Astrocyte (in vitro differentiated cells and primary cell): ENCODE data around the gene MSI1. TPM values are rescaled to one million over a fixed set of nuclear protein-coding genes. Genes with fewer than 3 reads are reported as not detected.

Source experiments
- DNase-seq: peaks from one replicate; pipeline ENCODE4 v3.0.0-alpha.2; 2010; ENCODE audit warnings: low read depth
- FAIRE-seq: peaks from 2 replicates; lab custom pipeline; 2011; peaks lifted over from hg19 to GRCh38; lab: Jason Lieb, UNC
- H2AFZ ChIP-seq: 2 replicates; pipeline ENCODE4 v1.6.0; 2012; ENCODE audit warnings: low read depth, low read length, inconsistent platforms
- H3K27ac ChIP-seq: 2 replicates; pipeline ENCODE4 v1.5.1; 2011; ENCODE audit warnings: low read depth, low read length, inconsistent platforms
- H3K27me3 ChIP-seq: 2 replicates; pipeline ENCODE4 v1.6.0; 2011; ENCODE audit warnings: low read length, inconsistent platforms; ENCODE audit not compliant: insufficient read depth
- H3K36me3 ChIP-seq: 2 replicates; pipeline ENCODE4 v1.5.1; 2011; ENCODE audit warnings: low read length, inconsistent platforms; ENCODE audit not compliant: insufficient read depth
- H3K4me1 ChIP-seq: 2 replicates; pipeline ENCODE4 v1.5.1; 2011; ENCODE audit warnings: low read length, inconsistent platforms; ENCODE audit not compliant: insufficient read depth
- H3K4me2 ChIP-seq: 2 replicates; pipeline ENCODE4 v1.6.0; 2012; ENCODE audit warnings: low read length, inconsistent platforms
- H3K4me3 ChIP-seq: 2 replicates; pipeline ENCODE4 v1.5.1; 2011; ENCODE audit warnings: low read depth, mild to moderate bottlenecking, low read length, inconsistent platforms; ENCODE audit not compliant: insufficient read depth
- H3K79me2 ChIP-seq: 2 replicates; pipeline ENCODE4 v1.6.0; 2012; ENCODE audit warnings: mild to moderate bottlenecking, low read length, inconsistent platforms; ENCODE audit not compliant: insufficient read depth
- H3K9ac ChIP-seq: 2 replicates; pipeline ENCODE4 v1.6.0; 2012; ENCODE audit warnings: mild to moderate bottlenecking, low read length, inconsistent platforms
- H3K9me3 ChIP-seq: 2 replicates; pipeline ENCODE4 v1.5.1; 2012; ENCODE audit warnings: low read depth, mild to moderate bottlenecking, low read length, inconsistent platforms; ENCODE audit not compliant: insufficient read depth
- H4K20me1 ChIP-seq: 2 replicates; pipeline ENCODE4 v1.6.0; 2012; ENCODE audit warnings: low read length, inconsistent platforms; ENCODE audit not compliant: insufficient read depth
- H3K27ac Mint-ChIP-seq: one replicate; pipeline ENCODE4 v1.8.0; 2021; ENCODE audit warnings: mild to moderate bottlenecking, mixed read lengths; ENCODE audit not compliant: unreplicated experiment
- H3K27me3 Mint-ChIP-seq: one replicate; pipeline ENCODE4 v1.8.0; 2021; ENCODE audit warnings: low read depth, mixed read lengths; ENCODE audit not compliant: unreplicated experiment
- H3K36me3 Mint-ChIP-seq: one replicate; pipeline ENCODE4 v1.8.0; 2021; ENCODE audit warnings: low read depth, mixed read lengths; ENCODE audit not compliant: unreplicated experiment
- H3K4me1 Mint-ChIP-seq: one replicate; pipeline ENCODE4 v1.8.0; 2021; ENCODE audit warnings: low read depth, mixed read lengths; ENCODE audit not compliant: unreplicated experiment
- H3K4me3 Mint-ChIP-seq: one replicate; pipeline ENCODE4 v1.8.0; 2021; ENCODE audit warnings: mild to moderate bottlenecking, moderate library complexity, mixed read lengths; ENCODE audit not compliant: unreplicated experiment
- H3K9me3 Mint-ChIP-seq: one replicate; pipeline ENCODE4 v1.8.0; 2021; ENCODE audit warnings: mild to moderate bottlenecking, mixed read lengths; ENCODE audit not compliant: unreplicated experiment
- EZH2 ChIP-seq: IDR thresholded peaks from 2 replicates; pipeline ENCODE4 v1.6.1; 2012; ENCODE audit warnings: mild to moderate bottlenecking, low read length, inconsistent platforms; ENCODE audit not compliant: insufficient read depth
- total RNA-seq: library from RNA; stranded (reverse); gene quantifications from 2 replicates; pipeline ENCODE4 v1.2.1, GENCODE V29; 2021
- TF ChIP-seq, protein P1 (sequence below): IDR thresholded peaks from 2 replicates; pipeline ENCODE4 v1.5.1; 2011; ENCODE audit warnings: low read depth, mild to moderate bottlenecking, inconsistent platforms, low read length, moderate library complexity; ENCODE audit not compliant: insufficient read depth

MSI1 gene
- total RNA-seq, 1 donor from 2014 or later = 16.0 TPM

DNA sequence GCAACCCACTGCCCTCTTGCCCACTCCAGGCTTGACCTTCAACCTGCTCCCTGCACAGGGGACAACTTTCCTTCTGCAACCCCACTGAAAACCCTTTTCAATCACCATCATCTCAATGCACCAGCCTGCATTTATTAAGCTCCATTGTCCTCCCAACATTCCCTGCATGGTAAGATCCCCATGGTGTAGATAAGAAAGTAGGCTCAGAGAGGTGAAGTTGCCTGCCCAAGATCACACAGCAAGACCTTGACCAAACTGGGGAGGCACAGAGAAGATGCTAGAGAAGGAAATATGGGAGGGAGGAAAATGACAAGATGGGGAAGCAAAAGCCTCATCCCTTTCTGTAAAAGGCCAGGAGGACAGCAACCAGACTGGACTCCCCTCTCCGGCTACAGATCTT, 9.8 kb downstream of the MSI1 start:
- Histone ChIP-seq H3K9ac (no peak overlapping the region), H3K4me3 (no peak overlapping the region), H3K4me2 (no peak overlapping the region), H3K9me3 (no peaks in the 10 kb centered on the region), H4K20me1 (no peaks in the 10 kb centered on the region), H3K27ac (no peak overlapping the region), H3K79me2 (no peaks in the 10 kb centered on the region), H3K27me3 (no peaks in the 10 kb centered on the region), H3K36me3 (no peaks in the 10 kb centered on the region), H3K4me1 (peaks cover 11% of the 10 kb centered on the region), H2AFZ (no peak overlapping the region)
- no peaks in the 10 kb centered on the region for H3K9me3 Mint-ChIP-seq
- peaks cover 7% of the 10 kb centered on the region for H3K4me1 Mint-ChIP-seq
- TF ChIP-seq, protein P1, sequence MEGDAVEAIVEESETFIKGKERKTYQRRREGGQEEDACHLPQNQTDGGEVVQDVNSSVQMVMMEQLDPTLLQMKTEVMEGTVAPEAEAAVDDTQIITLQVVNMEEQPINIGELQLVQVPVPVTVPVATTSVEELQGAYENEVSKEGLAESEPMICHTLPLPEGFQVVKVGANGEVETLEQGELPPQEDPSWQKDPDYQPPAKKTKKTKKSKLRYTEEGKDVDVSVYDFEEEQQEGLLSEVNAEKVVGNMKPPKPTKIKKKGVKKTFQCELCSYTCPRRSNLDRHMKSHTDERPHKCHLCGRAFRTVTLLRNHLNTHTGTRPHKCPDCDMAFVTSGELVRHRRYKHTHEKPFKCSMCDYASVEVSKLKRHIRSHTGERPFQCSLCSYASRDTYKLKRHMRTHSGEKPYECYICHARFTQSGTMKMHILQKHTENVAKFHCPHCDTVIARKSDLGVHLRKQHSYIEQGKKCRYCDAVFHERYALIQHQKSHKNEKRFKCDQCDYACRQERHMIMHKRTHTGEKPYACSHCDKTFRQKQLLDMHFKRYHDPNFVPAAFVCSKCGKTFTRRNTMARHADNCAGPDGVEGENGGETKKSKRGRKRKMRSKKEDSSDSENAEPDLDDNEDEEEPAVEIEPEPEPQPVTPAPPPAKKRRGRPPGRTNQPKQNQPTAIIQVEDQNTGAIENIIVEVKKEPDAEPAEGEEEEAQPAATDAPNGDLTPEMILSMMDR = no peak
- no peak for TF ChIP-seq EZH2
- FAIRE-seq (no peak), DNase-seq (no peak)
- no peak overlapping the region for H3K4me3 Mint-ChIP-seq
- H3K27ac Mint-ChIP-seq = peak overlapping the region; percentile 2
- peaks cover 12% of the 10 kb centered on the region for H3K36me3 Mint-ChIP-seq
- no peaks in the 10 kb centered on the region for H3K27me3 Mint-ChIP-seq

DNA sequence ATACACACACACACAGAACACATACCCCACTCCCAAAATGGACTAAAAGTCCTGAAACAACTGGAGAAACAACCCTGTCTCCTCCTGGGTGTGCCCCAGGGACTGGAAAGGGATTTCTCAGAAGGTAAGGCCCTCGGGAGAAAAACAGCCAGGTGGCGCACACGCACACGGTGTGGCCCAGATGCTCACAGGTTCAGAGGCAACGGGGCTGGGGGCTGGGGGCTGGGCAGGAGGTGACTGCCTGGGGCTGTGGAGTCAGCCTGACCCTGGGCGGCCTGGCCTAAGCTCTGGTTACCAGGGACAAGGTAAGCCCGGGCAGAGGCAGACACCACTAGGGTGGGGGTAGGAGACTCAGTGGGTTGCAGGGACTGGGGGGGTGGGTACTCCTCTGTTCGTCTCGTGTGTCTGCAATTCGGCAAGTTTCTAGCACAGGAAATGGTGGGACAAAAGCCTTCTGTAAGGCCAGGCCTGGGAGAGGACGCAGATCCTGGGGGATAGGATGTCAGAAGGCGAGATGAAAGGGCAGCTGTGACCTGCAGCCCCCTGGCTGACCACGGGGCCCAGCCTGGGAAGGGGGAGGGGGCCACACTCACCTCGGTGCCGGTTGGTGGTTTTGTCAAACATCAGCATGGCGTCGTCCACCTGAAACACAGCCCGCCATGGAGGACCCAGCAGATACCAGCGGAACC, 10.4 kb downstream of the MSI1 start:
- Mint-ChIP-seq H3K4me3 (no peak overlapping the region), H3K27ac (no peak overlapping the region), H3K27me3 (no peaks in the 10 kb centered on the region), H3K4me1 (peaks cover 7% of the 10 kb centered on the region), H3K9me3 (no peaks in the 10 kb centered on the region), H3K36me3 (peaks cover 12% of the 10 kb centered on the region)
- no peak overlapping the region for H2AFZ ChIP-seq
- no peak overlapping the region for H3K4me2 ChIP-seq
- no peaks in the 10 kb centered on the region for H3K79me2 ChIP-seq
- no peaks in the 10 kb centered on the region for H3K9me3 ChIP-seq
- FAIRE-seq (no peak), DNase-seq (no peak)
- no peak overlapping the region for H3K27ac ChIP-seq
- H3K4me3 ChIP-seq = no peak overlapping the region
- no peak overlapping the region for H3K9ac ChIP-seq
- H3K27me3 ChIP-seq = no peaks in the 10 kb centered on the region
- H3K4me1 ChIP-seq = peaks cover 11% of the 10 kb centered on the region
- TF ChIP-seq EZH2 = no peak
- TF ChIP-seq, protein P1 = no peak
- H4K20me1 ChIP-seq = no peaks in the 10 kb centered on the region
- no peaks in the 10 kb centered on the region for H3K36me3 ChIP-seq

DNA sequence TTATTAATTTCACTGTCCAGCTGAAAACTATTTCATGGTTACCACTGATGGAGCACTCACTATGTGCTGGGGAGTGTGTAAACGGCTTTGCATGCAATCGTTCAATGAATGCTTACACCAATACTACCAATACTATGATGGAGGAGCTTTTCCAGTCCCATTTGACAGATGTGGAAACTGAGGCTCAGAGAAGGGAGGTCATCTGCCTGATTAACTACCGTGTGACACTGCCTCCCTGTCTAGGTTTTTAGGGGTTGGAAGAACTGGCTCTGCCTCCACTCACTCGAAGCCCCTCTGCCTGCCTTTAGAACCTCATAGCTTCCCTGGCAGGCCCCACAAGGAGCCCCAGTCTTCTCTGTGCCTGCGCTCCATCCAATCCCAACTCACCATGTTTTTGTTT, 11.9 kb downstream of the MSI1 start:
- H4K20me1 ChIP-seq = no peaks in the 10 kb centered on the region
- Mint-ChIP-seq H3K27ac (peak overlapping the region; percentile 78), H3K36me3 (peaks cover 10% of the 10 kb centered on the region), H3K4me1 (peaks cover 4% of the 10 kb centered on the region), H3K9me3 (no peaks in the 10 kb centered on the region), H3K4me3 (no peak overlapping the region), H3K27me3 (no peaks in the 10 kb centered on the region)
- TF ChIP-seq, protein P1 = no peak
- TF ChIP-seq EZH2 = no peak
- no peaks in the 10 kb centered on the region for H3K27me3 ChIP-seq
- no peaks in the 10 kb centered on the region for H3K36me3 ChIP-seq
- H3K9ac ChIP-seq = no peak overlapping the region
- peak overlapping the region; percentile 13 for H3K27ac ChIP-seq
- peak overlapping the region; percentile 66 for H3K4me2 ChIP-seq
- no peaks in the 10 kb centered on the region for H3K9me3 ChIP-seq
- H3K79me2 ChIP-seq = no peaks in the 10 kb centered on the region
- DNase-seq (no peak), FAIRE-seq (no peak)
- no peak overlapping the region for H3K4me3 ChIP-seq
- no peak overlapping the region for H2AFZ ChIP-seq
- H3K4me1 ChIP-seq = peaks cover 12% of the 10 kb centered on the region
